GM18870 (cell line): ENCODE measurements around the gene ELL2.

Source experiments
- ATAC-seq: cut with Tn5 transposase; IDR thresholded peaks from one replicate; pipeline ENCODE4 v1.9.1; 2021; ENCODE audit warnings: moderate library complexity; ENCODE audit not compliant: unreplicated experiment

Gene ELL2

GRCh38 chr5:95956900-95957293 is 4.8 kb downstream of the ELL2 start:
- no peak for ATAC-seq

DNA sequence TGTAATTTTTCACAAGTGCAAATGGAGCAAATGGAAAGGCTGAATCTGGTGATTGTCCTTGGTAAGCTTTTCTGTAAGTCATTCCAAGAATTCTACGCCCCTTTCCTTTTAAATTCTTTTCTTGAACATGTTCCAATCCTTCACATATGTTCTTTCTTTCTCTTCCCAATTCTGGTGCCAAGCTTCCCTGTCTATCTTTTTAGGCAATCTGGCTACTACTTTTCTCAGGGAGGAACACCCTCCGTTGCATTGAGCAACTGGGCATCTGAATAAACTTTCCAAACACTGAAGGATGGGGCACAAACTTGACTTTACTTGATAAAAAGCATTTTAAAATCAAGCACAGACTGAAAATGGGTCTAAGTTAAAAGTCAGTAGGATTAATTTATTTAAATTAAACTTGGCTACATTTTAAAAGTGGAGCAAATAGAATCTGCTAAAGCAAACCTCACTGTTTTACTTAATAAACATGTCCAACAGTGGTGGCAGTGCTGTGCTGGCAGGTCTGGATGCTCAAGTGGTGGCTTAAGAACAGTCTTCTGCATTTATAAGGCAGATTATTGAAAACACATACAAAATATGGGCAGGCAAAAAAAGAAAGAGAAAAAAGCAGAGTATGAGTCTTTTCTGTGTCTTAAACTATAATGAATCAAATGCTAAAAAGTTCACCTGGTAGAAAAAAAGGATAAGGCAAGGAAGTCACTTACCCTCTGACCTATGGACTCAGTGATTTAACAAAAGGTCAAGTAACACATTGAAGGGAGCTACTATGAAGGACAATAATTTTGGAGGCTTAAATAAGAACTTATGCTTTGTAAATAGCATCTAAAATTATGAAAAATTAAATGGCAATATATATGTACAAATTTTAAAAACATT is 5.4 kb downstream of the ELL2 start:
- ATAC-seq = no peak

GRCh38 chr5:95954716-95955115 is 6.9 kb downstream of the ELL2 start:
- ATAC-seq = no peak

GRCh38 chr5:95953021-95953702 is 8.5 kb downstream of the ELL2 start:
- ATAC-seq = no peak

DNA sequence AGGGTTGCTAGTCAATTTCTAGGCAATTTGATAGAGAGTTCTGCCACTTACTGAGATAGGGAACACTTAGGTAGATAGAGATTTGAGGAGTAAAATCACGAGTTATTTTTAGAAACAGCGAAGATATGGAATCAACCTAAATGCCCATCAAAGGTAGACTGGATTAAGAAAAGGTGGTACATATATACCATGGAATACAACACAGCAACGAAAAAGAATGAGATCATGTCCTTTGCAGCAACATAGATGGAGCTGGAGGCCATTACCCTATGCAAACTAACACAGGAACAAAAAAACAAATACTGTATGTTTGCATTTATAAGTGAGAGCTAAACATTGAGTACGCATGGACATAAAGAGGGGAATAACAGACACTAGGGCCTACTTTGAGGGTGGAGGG is 9.7 kb downstream of the ELL2 start:
- ATAC-seq = no peak

DNA sequence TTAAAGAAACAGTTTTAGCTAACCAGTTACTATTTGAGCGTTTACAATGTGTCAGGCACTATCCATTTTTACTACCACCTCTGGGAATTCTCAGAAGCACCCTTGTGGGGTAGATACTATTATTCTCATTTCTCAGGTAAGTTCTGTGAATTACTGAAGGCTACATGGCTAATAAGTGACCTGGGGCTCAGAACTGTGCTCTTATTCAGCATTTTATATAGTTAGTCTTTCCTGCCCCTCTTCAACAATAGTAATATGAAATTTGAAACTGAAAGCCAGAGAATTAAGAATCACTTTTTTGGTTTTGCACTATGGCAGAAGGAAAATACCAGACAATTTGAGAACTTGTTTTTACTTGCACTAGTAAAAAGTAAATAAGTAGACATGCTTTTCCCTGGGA is 11.8 kb downstream of the ELL2 start:
- peak; percentile 69 for ATAC-seq

DNA sequence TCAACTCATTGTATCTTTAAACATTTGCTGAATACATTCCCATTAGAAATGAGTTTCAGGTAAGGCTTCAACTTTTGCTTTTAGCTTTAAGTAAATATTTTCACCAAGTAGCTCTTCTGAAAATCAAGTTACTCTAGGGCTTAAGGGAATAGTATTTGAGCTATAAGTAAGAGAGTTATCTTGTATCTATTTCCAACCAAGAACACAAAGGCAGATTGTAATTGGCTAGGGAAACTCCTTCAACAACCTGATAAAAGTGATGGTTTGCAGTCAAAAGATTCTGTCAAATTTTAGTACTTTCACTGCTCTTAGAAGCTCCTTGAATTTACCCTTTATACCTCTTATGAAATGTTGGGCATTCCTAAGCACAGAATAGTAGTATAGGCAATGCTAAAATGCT is 13.0 kb downstream of the ELL2 start:
- no peak for ATAC-seq

- ATAC-seq = no peak
These were observed 15.2 kb downstream of the ELL2 start for GRCh38 chr5:95946451-95946850.

DNA sequence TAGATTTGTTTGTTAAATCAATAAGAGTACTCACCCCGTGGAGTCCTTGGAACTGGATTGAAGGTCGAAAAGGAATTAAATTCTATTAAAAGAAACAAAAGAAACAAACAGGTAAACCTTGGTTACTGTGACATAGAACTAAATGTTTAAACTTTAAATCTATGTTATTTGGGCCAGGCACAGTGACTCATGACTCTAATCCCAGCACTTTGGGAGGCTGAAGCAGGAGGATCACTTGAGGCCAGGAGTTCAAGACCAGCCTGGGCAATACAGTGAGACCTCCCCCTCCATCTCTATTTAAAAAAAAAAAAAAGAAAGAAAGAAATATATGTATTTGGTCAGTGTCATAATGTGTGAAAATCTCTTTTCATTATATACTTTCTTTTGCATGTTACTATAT is 18.7 kb downstream of the ELL2 start:
- no peak for ATAC-seq

DNA sequence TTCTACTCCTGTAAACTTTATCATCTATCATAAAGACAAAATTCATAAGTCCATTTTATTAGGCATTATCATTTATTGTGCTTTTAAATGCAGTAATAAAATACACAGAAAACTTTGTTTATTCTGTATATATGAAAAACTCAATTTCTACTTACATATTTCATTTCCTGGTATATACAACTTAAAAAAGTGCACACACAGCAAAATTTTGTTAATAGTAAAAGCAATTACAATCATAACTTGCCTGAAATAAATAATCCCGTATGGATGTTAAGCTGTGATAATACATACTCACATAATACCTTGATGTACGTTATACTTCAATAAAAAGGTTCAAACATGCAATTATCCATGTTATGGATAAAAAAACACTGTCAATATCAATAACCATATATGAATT is 19.2 kb downstream of the ELL2 start:
- ATAC-seq = no peak

DNA sequence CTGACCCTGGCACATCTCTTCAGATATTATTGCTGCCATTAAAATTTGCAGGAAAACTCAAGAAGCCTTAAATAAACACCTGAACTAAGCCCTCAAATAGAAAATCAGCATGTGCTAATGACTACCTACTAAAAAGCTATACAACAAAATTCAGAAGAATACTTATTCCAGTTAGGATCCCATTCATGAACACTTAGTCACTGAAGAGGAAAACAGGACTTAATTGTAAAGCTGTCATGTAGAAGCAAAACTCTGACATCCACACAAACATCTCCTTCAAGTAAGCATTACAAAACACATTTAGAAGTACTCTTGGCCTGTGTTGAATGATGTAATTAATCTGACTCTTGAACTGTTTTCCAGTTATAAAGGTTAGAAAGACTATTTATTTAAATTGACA is 19.9 kb downstream of the ELL2 start:
- ATAC-seq = no peak

DNA sequence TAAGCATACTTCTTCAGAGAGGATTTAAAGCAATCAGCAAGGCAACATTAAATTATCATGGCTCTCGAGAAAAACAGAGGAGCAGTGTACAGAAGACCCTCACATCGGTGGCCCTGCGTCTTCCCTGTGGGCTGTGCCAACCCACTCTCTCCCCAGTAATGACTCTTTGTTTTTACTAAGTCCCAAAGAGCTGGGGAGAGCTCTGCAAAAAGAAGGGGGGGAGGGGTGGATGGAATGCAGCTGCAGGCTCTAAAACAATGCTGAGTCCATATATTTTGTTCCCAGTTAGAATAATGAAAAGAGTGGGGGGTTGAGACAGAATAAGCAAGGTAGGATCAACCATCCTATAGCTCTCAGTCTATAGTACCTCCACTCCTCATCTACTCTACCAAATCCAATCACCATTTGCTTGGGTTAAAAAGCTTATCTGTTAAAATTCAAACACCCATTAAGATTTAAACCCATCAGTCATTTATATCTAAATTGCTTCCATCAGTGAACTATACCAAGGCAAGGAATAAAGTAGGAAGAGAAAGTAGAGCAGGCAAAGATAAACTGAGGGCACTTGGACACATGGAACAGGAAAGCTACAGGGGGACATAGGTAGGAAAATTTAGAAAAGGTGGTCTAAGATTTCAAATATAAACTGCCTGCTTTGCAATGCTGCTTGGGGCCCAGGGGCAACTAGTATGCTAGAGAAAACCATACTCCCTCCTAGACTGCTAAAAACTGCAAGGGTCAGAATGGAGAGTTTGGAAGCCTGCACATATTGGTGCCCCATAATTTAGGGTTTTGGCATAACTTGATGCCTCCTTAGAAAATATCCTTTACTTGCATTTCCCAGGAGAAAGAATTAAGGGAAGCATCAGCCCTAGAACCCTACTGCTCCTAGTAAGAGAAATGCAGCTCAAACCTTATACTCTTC is 20.6 kb downstream of the ELL2 start:
- ATAC-seq = no peak

GRCh38 chr5:95939465-95939864 is 22.2 kb downstream of the ELL2 start:
- peak; percentile 53 for ATAC-seq

DNA sequence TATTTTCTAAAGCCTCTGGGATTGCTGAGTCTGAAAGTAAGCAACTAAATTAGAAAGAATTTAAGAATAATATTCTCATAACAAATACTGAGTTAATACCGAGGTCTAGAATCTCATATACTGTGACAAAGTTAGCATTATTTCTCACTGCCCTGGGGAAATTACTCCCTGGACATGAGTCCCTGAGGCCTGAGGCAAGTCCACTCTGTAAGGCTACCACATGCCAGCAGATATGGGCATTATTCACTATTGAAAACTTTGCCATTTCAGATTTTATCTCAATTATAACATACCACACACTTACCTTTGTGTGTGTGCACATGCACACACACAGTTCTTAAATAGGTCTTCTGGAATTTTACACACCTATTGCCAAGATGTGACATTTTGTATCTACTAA is 22.9 kb downstream of the ELL2 start:
- ATAC-seq = no peak

GRCh38 chr5:95938347-95938746 is 23.3 kb downstream of the ELL2 start:
- ATAC-seq = no peak

DNA sequence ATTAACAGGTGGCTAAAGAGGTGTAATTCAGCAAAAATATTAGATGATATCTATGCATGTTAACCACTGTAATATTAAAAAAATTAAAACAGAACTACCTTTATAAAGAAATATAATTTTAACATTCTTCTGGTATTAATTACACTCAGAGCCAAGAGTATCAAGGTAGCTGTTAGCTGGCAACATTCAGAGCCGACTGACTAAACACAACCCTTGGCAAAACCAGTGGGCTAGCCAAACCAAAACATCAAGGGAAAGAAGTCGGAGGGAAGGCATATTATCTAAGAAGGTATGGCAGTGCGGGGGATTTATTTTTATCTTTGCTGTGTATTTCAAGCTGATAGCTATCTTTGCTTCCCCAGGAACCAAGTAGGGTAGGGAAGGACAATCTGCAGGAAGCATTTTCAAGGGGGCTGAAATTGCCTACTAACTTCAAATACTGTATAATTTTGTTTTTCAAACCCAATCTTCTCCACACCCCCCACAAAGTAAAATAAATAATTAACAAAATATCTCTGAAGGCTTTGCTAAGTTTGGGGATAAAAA is 24.0 kb downstream of the ELL2 start:
- ATAC-seq = no peak

DNA sequence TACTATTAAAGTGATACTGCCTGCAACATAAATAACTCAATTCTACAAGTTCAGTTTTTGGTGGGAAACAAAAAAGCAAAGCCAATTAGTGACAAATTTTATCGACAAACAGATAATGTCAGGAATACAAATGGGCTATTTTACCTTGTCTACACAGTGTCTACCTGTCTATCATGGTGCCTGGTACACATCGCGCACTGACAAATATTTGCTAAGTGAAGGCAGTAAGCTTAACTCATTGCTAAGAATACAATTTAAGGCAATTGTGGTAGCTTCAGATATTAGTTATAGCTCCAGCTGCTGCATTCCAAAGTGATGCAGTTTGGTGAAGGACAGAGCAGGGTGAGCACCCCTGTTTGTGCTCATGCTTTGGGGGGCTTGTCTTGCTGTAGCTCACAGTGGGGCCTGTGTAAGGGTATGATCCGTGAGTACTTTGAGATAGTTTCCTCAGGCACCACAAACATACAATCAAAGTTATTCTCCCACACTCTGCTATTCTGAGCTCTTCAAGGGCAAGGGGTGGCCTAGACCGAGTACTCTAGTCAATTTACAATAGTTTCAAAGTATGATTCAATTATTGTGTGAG is 24.7 kb downstream of the ELL2 start:
- ATAC-seq = no peak

GRCh38 chr5:95935553-95936100 is 26.0 kb downstream of the ELL2 start:
- ATAC-seq = no peak

DNA sequence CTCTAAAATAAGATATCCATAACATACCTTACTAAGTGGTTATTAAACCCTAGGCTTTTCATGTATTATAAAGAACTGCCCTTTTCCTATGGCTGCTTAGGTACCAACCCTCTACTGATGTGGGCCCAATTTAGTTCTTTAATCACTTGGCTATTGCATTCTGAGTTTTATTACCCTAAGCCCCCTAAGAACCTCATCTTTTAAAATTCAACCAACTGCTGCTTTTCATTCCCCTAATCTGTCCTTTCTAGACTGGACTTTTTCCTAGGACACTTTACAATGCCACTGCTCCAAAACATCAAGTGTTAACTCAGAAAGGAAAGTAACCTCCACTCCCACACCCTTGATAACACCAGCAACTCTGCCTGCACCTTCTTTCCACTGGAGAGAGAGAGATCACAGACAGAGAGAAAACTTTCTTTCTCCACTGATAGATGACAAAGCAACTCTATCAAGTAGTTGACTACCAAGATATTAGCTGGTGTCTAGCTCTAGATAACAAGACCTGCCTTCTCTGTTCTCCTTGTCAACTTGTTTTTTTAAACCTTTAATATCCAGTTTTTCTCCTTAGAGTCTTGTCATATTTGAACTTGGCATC is 27.3 kb downstream of the ELL2 start:
- ATAC-seq = no peak

DNA sequence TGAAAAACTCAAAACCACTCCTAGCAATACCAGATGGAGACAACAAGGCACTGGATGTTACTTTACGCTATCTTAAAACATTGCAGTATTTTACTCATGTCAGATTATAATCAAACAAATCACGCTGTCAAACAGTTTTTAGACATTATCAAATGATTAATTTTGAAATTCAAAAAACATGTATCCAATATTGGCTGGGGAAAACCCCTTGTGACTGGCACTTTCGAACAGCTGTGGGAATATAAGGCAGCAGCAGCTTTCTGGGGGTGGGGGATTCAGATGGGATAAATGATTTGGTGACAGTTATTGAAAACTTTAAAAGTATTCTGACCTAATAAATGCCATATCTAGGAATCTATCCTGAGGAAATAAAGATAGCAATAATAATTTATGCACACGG is 28.7 kb downstream of the ELL2 start:
- no peak for ATAC-seq
